H1 (cell line): ENCODE measurements around the gene DYNLT2. TPM values are rescaled to one million over a fixed set of nuclear protein-coding genes. Genes with fewer than 3 reads are reported as not detected.

Source experiments
- CTCF ChIA-PET: fragments of 300-600 bp; sonication (Branson Sonifier 250); formaldehyde crosslinking; loops from one replicate; lab custom pipeline; 2021; ENCODE audit not compliant: partially characterized antibody; lab: Charles Lee
- POLR2A ChIA-PET: fragments of 300-600 bp; sonication (Branson Sonifier 250); formaldehyde crosslinking; loops from one replicate; lab custom pipeline; 2021; ENCODE audit warnings: inconsistent platforms; ENCODE audit not compliant: partially characterized antibody; lab: Charles Lee
- DNase-seq, 2 experiments: peaks; one replicate each; pipeline versions ENCODE4 v3.0.0 to v3.0.0-alpha.2; 2010 to 2022; ENCODE audit warnings: low spot score in 2 of 2, low read depth in 1 of 2, mixed read lengths in 1 of 2
- FAIRE-seq: peaks from 2 replicates; lab custom pipeline; 2011; peaks lifted over from hg19 to GRCh38; lab: Jason Lieb, UNC
- H2AFZ ChIP-seq: 2 replicates; pipeline ENCODE4 v1.8.1; 2012; ENCODE audit warnings: low read length, inconsistent platforms
- H2AK5ac ChIP-seq: 2 replicates; pipeline ENCODE4 v1.6.1; 2013; ENCODE audit warnings: low read depth, low read length
- H2BK120ac ChIP-seq: replicated peaks from 2 replicates; pipeline ENCODE3; 2013; ENCODE audit warnings: low read depth, low read length, inconsistent platforms
- H2BK12ac ChIP-seq: 2 replicates; pipeline ENCODE4 v1.6.1; 2013; ENCODE audit warnings: low read depth, low read length
- H2BK15ac ChIP-seq: 2 replicates; pipeline ENCODE4 v1.6.1; 2013; ENCODE audit warnings: low read length
- H2BK20ac ChIP-seq: 2 replicates; pipeline ENCODE4 v1.6.1; 2013; ENCODE audit warnings: low read length
- H2BK5ac ChIP-seq: 2 replicates; pipeline ENCODE4 v1.6.1; 2013; ENCODE audit warnings: low read depth, low read length
- H3K14ac ChIP-seq: 2 replicates; pipeline ENCODE4 v1.6.1; 2013; ENCODE audit warnings: inconsistent platforms; ENCODE audit not compliant: insufficient read length
- H3K18ac ChIP-seq: 2 replicates; pipeline ENCODE4 v1.6.1; 2013; ENCODE audit warnings: low read length; ENCODE audit errors: extremely low read depth
- H3K23ac ChIP-seq: 2 replicates; pipeline ENCODE4 v1.6.1; 2013; ENCODE audit warnings: inconsistent platforms; ENCODE audit not compliant: insufficient read length
- H3K23me2 ChIP-seq: 2 replicates; pipeline ENCODE4 v1.6.1; 2013; ENCODE audit warnings: low read depth, low read length
- H3K27ac ChIP-seq: 2 replicates; pipeline ENCODE4 v1.6.1; 2011; ENCODE audit warnings: low read depth, low read length, inconsistent platforms
- H3K27me3 ChIP-seq, 4 experiments: replicated peaks in 1 of 4; 1 replicate in 1 of 4; 2 replicates in 3 of 4; pipeline versions ENCODE4 v1.6.1 to v1.8.1; 2011 to 2013; ENCODE audit warnings: low read length in 3 of 4, mild to moderate bottlenecking in 3 of 4, inconsistent platforms in 2 of 4, mixed read lengths in 2 of 4, moderate library complexity in 1 of 4; ENCODE audit not compliant: control insufficient read depth in 3 of 4, insufficient read depth in 3 of 4; ENCODE audit errors: extremely low read depth in 1 of 4
- H3K36me3 ChIP-seq, 4 experiments: 2 replicates each; pipeline versions ENCODE4 v1.6.1 to v1.8.1; 2011 to 2013; ENCODE audit warnings: mild to moderate bottlenecking in 4 of 4, low read length in 3 of 4, moderate library complexity in 2 of 4, control low read depth in 1 of 4, inconsistent platforms in 1 of 4; ENCODE audit not compliant: insufficient read depth in 4 of 4, control insufficient read depth in 2 of 4
- H3K4ac ChIP-seq: replicated peaks from 2 replicates; pipeline ENCODE3; 2013; ENCODE audit warnings: low read length, low read depth, mixed read lengths, inconsistent platforms; ENCODE audit not compliant: insufficient read length
- H3K4me1 ChIP-seq, 4 experiments: replicated peaks in 1 of 4; 1 replicate in 1 of 4; 2 replicates in 3 of 4; pipeline versions ENCODE4 v1.6.1 to v1.8.1; 2011 to 2013; ENCODE audit warnings: low read length in 3 of 4, inconsistent platforms in 2 of 4, mixed read lengths in 1 of 4; ENCODE audit not compliant: insufficient read depth in 4 of 4, control insufficient read depth in 3 of 4
- H3K4me2 ChIP-seq, 2 experiments: 2 replicates each; pipeline versions ENCODE4 v1.6.1 to v1.8.1; 2011 to 2013; ENCODE audit warnings: low read depth in 2 of 2, low read length in 2 of 2, control low read depth in 1 of 2, inconsistent platforms in 1 of 2, mild to moderate bottlenecking in 1 of 2; ENCODE audit not compliant: insufficient read depth in 1 of 2
- H3K4me3 ChIP-seq, 4 experiments: fragments of 200-600, 300-600 bp in 1 of 4; sonication (generic), shearing (Covaris generic), sonication (Bioruptor Twin) in 1 of 4; 2 replicates each; pipeline versions ENCODE4 v1.5.1 to v1.8.1; 2011 to 2016; ENCODE audit warnings: low read length in 4 of 4, low read depth in 3 of 4, control low read depth in 2 of 4, inconsistent platforms in 2 of 4, mild to moderate bottlenecking in 2 of 4, mixed read lengths in 1 of 4, moderate library complexity in 1 of 4; ENCODE audit not compliant: insufficient read depth in 2 of 4; ENCODE audit errors: extremely low read depth in 1 of 4
- H3K56ac ChIP-seq: replicated peaks from 2 replicates; pipeline ENCODE3; 2013; ENCODE audit warnings: low read depth, mild to moderate bottlenecking, mixed read lengths, low read length, inconsistent platforms; ENCODE audit not compliant: insufficient read length
- H3K79me1 ChIP-seq: 2 replicates; pipeline ENCODE4 v1.6.1; 2013; ENCODE audit warnings: low read depth, low read length, control low read depth
- H3K79me2 ChIP-seq, 2 experiments: 2 replicates each; pipeline versions ENCODE4 v1.6.1 to v1.8.1; 2012 to 2013; ENCODE audit warnings: low read length in 2 of 2, mild to moderate bottlenecking in 2 of 2, inconsistent platforms in 1 of 2; ENCODE audit not compliant: insufficient read depth in 2 of 2, control insufficient read depth in 1 of 2
- H3K9ac ChIP-seq, 4 experiments: replicated peaks in 1 of 4; 1 replicate in 1 of 4; 2 replicates in 3 of 4; pipeline versions ENCODE4 v1.6.1 to v1.8.1; 2011 to 2013; ENCODE audit warnings: low read depth in 3 of 4, low read length in 3 of 4, control low read depth in 2 of 4, mild to moderate bottlenecking in 2 of 4, moderate library complexity in 2 of 4, inconsistent platforms in 1 of 4; ENCODE audit errors: extremely low read depth in 1 of 4
- H3K9me3 ChIP-seq, 2 experiments: 2 replicates each; pipeline versions ENCODE4 v1.6.1 to v1.8.1; 2012 to 2013; ENCODE audit warnings: mild to moderate bottlenecking in 2 of 2, moderate library complexity in 2 of 2, control low read depth in 1 of 2, inconsistent platforms in 1 of 2, low read depth in 1 of 2, low read length in 1 of 2, mixed read lengths in 1 of 2; ENCODE audit not compliant: insufficient read depth in 2 of 2
- H4K20me1 ChIP-seq, 2 experiments: replicated peaks in 1 of 2; 2 replicates each; pipeline versions ENCODE3 to v1.8.1; 2011 to 2013; ENCODE audit warnings: inconsistent platforms in 2 of 2, low read length in 2 of 2, mild to moderate bottlenecking in 1 of 2; ENCODE audit not compliant: insufficient read depth in 2 of 2, control insufficient read depth in 1 of 2
- H4K5ac ChIP-seq: 2 replicates; pipeline ENCODE4 v1.6.1; 2013; ENCODE audit warnings: low read length, low read depth, mixed read lengths, inconsistent platforms; ENCODE audit not compliant: insufficient read length
- H4K8ac ChIP-seq: 2 replicates; pipeline ENCODE4 v1.8.0; 2013; ENCODE audit warnings: mild to moderate bottlenecking, moderate library complexity, low read length, inconsistent platforms; ENCODE audit not compliant: insufficient read depth; ENCODE audit errors: extremely low read depth
- H4K91ac ChIP-seq: replicated peaks from 2 replicates; pipeline ENCODE3; 2013; ENCODE audit warnings: low read length, mixed read lengths, inconsistent platforms; ENCODE audit not compliant: insufficient read length
- BCL11A ChIP-seq, 2 experiments: IDR thresholded peaks; one replicate each; pipeline ENCODE4 v1.6.1; 2011; ENCODE audit warnings: low read depth in 2 of 2, low read length in 2 of 2, mild to moderate bottlenecking in 2 of 2
- CREB1 ChIP-seq: IDR thresholded peaks from 2 replicates; pipeline ENCODE4 v1.6.1; 2012; ENCODE audit warnings: inconsistent platforms
- EP300 ChIP-seq, 2 experiments: IDR thresholded peaks; 1 replicate in 1 of 2; 2 replicates in 1 of 2; pipeline ENCODE4 v1.6.1; 2011 to 2012; ENCODE audit warnings: low read depth in 2 of 2, low read length in 2 of 2, mild to moderate bottlenecking in 2 of 2, borderline replicate concordance in 1 of 2, inconsistent platforms in 1 of 2, moderate library complexity in 1 of 2
- HDAC6 ChIP-seq: IDR thresholded peaks from one replicate; pipeline ENCODE4 v1.7.1; 2012; ENCODE audit warnings: low read depth, mild to moderate bottlenecking, inconsistent platforms, low read length, moderate library complexity
- MAX ChIP-seq: IDR thresholded peaks from 2 replicates; pipeline ENCODE4 v1.6.1; 2012; ENCODE audit warnings: inconsistent platforms
- RFX5 ChIP-seq: IDR thresholded peaks from 2 replicates; pipeline ENCODE4 v1.6.1; 2011; ENCODE audit warnings: low read depth, low read length, improper control_type of control experiment, borderline replicate concordance
- SAP30 ChIP-seq: fragments of 300-600 bp; sonication (generic); IDR thresholded peaks from 2 replicates; pipeline ENCODE4 v1.7.1; 2012; ENCODE audit warnings: low read length, moderate library complexity, mild to moderate bottlenecking, inconsistent platforms; ENCODE audit not compliant: insufficient read depth, insufficient replicate concordance
- SP4 ChIP-seq: IDR thresholded peaks from 2 replicates; pipeline ENCODE4 v1.6.1; 2012; ENCODE audit warnings: low read length, inconsistent platforms
- WGBS, 2 experiments: shearing (Covaris generic) in 1 of 2; methylation state at CpG; one replicate each; pipeline versions ENCODE4 v1.1.6 to v1.1.7; 2013 to 2015; ENCODE audit warnings: low lambda C conversion rate in 2 of 2, mixed read lengths in 2 of 2, inconsistent platforms in 1 of 2, low coverage in 1 of 2, missing lambda C conversion rate in 1 of 2; ENCODE audit not compliant: insufficient replicate concordance in 2 of 2, insufficient coverage in 1 of 2, insufficient read length in 1 of 2; ENCODE audit errors: extremely low coverage in 1 of 2, missing lambda C conversion rate in 1 of 2; 5-methylcytosine and 5-hydroxymethylcytosine counted together
- long read RNA-seq, 2 experiments: library from RNA in 1 of 2; library from capped mRNA in 1 of 2; stranded (forward); transcript quantifications; one replicate each; pipeline ENCODE4 v2.0.0, GENCODE V29; 2021; ENCODE audit warnings: inconsistent platforms in 1 of 2
- polyA minus RNA-seq, 3 experiments: library from RNA; depleted of rRNA, polyadenylated mRNA; stranded (reverse); fragments of >200 nt; gene quantifications; 1 replicate in 2 of 3; 2 replicates in 1 of 3; pipeline ENCODE4 v1.2.3, GENCODE V29; 2011
- polyA plus RNA-seq, 7 experiments: library from polyadenylated mRNA; depleted of rRNA in 3 of 7; stranded (reverse) in 5 of 7; unstranded in 2 of 7; fragments of >200 nt in 5 of 7; fragments of 200-250 nt in 2 of 7; gene quantifications; 1 replicate in 5 of 7; 2 replicates in 1 of 7; 4 replicates in 1 of 7; pipeline versions ENCODE4 v1.2.1 to v1.2.3, GENCODE V29; 2011 to 2013; ENCODE audit warnings: missing spikeins in 2 of 7, mixed read lengths in 2 of 7
- total RNA-seq: library from RNA; stranded (reverse); fragmentation: NEBNext Ultra II Directional; extraction: Animal tissue kit (Norgen Biotek cat#: 25700); gene quantifications from 2 replicates; pipeline ENCODE4 v1.2.1, GENCODE V29; 2021

DYNLT2 gene
- 1.6 and 1.8 TPM in 2 replicates for total RNA-seq
- 0.48 and 0.74 TPM in 2 replicates for polyA plus RNA-seq (2011; rRNA removed)
- 1.9 TPM for polyA plus RNA-seq (2011; cell fraction: cytosol; rRNA removed)
- 0.84 TPM for polyA plus RNA-seq (2011; cell fraction: nucleus; rRNA removed)
- polyA plus RNA-seq (2012, experiment 1 of 2), result 0.64 to 1.9 TPM (median 1.0 TPM) in 4 replicates
- polyA plus RNA-seq (2012, experiment 2 of 2), result 0.08 TPM
- polyA plus RNA-seq (2013, experiment 1 of 2), result 3.5 TPM
- polyA plus RNA-seq (2013, experiment 2 of 2), result 3.1 TPM
- 0.38 and 0.71 TPM in 2 replicates for polyA minus RNA-seq (2011; rRNA and poly(A)+ RNA removed)
- 0.73 TPM for polyA minus RNA-seq (2011; cell fraction: cytosol; rRNA and poly(A)+ RNA removed)
- polyA minus RNA-seq (2011; cell fraction: nucleus; rRNA and poly(A)+ RNA removed), result 2.4 TPM
- long read RNA-seq, experiment 1, partial matches to known transcripts, result 0 of 1 reads
- long read RNA-seq, experiment 1, other reads (novel, unspliced or antisense), result 0 of 1 reads
- long read RNA-seq, experiment 2, partial matches to known transcripts, result 0 of 2 reads
- long read RNA-seq, experiment 2, other reads (novel, unspliced or antisense), result 0 of 2 reads

GRCh38 chr6:169751242-169752073 is at the start of gene DYNLT2, which contains the start of gene ERMARD:
TSS of gene DYNLT2 (minus strand) at chr6:169751572. CDS start at chr6:169751458, 114 bp downstream.
TSS of gene ERMARD (plus strand) at chr6:169751622. CDS start at chr6:169751658, 36 bp downstream.
- Histone ChIP-seq H3K9ac (peak within 1 kb of the TSS; percentile 87 to 96 (median 94)), H3K9me3 (no peaks in the 10 kb centered on the region), H3K27ac (peak within 1 kb of the TSS; percentile 97), H2BK120ac (peak within 1 kb of the TSS; percentile 73), H3K23me2 (peaks cover 9% of the 10 kb centered on the region), H4K20me1 (no peaks in the 10 kb centered on the region), H2BK12ac (peak within 1 kb of the TSS; percentile 55; the same call in 1 of the 2 replicates), H3K79me2 (peaks cover 0 to 13% of the 10 kb centered on the region in 2 experiments; a peak in 2 of 4 replicates), H3K23ac (no peak within 1 kb of the TSS), H2AFZ (peak within 1 kb of the TSS; percentile 84; the same call in 1 of the 2 replicates), H4K8ac (peak within 1 kb of the TSS; percentile 99; the same call in 1 of the 2 replicates), H2BK15ac (no peak within 1 kb of the TSS), H4K91ac (peak within 1 kb of the TSS; percentile 63), H3K4ac (peak within 1 kb of the TSS; percentile 44), H3K56ac (peak within 1 kb of the TSS; percentile 91), H3K18ac (peak within 1 kb of the TSS; percentile 91), H3K27me3 (no peaks in the 10 kb centered on the region), H3K4me1 (peaks cover 0 to 12% (median 6%) of the 10 kb centered on the region in 4 experiments; a peak in 5 of 7 replicates), H2AK5ac (no peak within 1 kb of the TSS), H3K4me3 (peak within 1 kb of the TSS; percentile 58 to 94 (median 91)), H3K36me3 (no peaks in the 10 kb centered on the region; a peak in 1 of 8 replicates), H3K79me1 (no peaks in the 10 kb centered on the region), H3K4me2 (peak within 1 kb of the TSS; percentile 84 to 97), H2BK5ac (peak within 1 kb of the TSS; percentile 90), H3K14ac (no peak within 1 kb of the TSS), H4K5ac (peak within 1 kb of the TSS; percentile 75), H2BK20ac (no peak within 1 kb of the TSS)
- ChIA-PET CTCF (interaction anchor here (0.5 to 3.5 kb wide), 4 partner anchors 11 to 54 kb away, joined by 3 to 14 read pairs (median 6); no protein-coding TSS in a partner anchor), POLR2A (interaction anchor here (0.6 to 4.2 kb wide), 18 partner anchors 9 to 814 kb away, joined by 3 to 35 read pairs (median 5); partner anchors contain the start of genes C6orf120, PHF10, PSMB1 and TBP)
- FAIRE-seq (no peak), DNase-seq (peak; percentile 77 to 97)
- 1% methylated on average over 66 of the region's 90 CpGs; no CpG with 5 or more reads in 1 of the 2 experiments for WGBS, 2 experiments
- TF ChIP-seq RFX5 (peak; percentile 31; the same call in 1 of the 2 replicates), EP300 (IDR thresholded peaks at IDR 0.05; ENCODE audit: borderline replicate concordance in 1 of 2, low read depth in 2 of 2, low read length in 2 of 2) (peak in 1 of 2 experiments; percentile 13; a peak in 1 of 3 replicates), SAP30 (no peak), HDAC6 (no peak), CREB1 (peak; percentile 98), SP4 (no peak), BCL11A (IDR thresholded peaks at IDR 0.05; ENCODE audit: low read depth in 2 of 2, low read length in 2 of 2) (no peak), MAX (peak; percentile 90)
